Suprapubic skin (tissue), 4 donors: ENCODE measurements around the gene CUTA.
A peak's percentile ranks its signal among the peaks of the same experiment; 100 is the strongest.

Experiments
- EP300 ChIP-seq: sonication (generic); formaldehyde crosslinking; IDR thresholded peaks from one replicate; pipeline ENCODE4 v1.6.1; 2017; ENCODE audit warnings: antibody characterized with exemption
- POLR2A ChIP-seq, 2 donors: fragments of 450-650 bp; IDR thresholded peaks; one replicate each; pipeline ENCODE4 v1.6.1; 2017; ENCODE audit warnings: antibody characterized with exemption in 2 of 2, mild to moderate bottlenecking in 2 of 2, moderate library complexity in 2 of 2
- POLR2AphosphoS5 ChIP-seq, 3 donors: sonication (generic); formaldehyde crosslinking; IDR thresholded peaks; one replicate each; pipeline ENCODE4 v1.6.1; 2017; ENCODE audit warnings: antibody characterized with exemption in 3 of 3
- TF ChIP-seq, protein P1 (sequence below), 2 donors: fragments of 200-600 bp in 1 of 2; fragments of 450-650 bp in 1 of 2; sonication (generic) in 1 of 2; IDR thresholded peaks; one replicate each; pipeline ENCODE4 v1.5.1; 2016 to 2019; ENCODE audit warnings: antibody characterized with exemption in 2 of 2, mild to moderate bottlenecking in 1 of 2, moderate library complexity in 1 of 2

- TF ChIP-seq EP300 (peak; percentile 61), POLR2A (IDR thresholded peaks at IDR 0.05) (no peak), POLR2AphosphoS5 (IDR thresholded peaks at IDR 0.05) (peak; percentile 62 to 97 (median 80))
- TF ChIP-seq, protein P1, sequence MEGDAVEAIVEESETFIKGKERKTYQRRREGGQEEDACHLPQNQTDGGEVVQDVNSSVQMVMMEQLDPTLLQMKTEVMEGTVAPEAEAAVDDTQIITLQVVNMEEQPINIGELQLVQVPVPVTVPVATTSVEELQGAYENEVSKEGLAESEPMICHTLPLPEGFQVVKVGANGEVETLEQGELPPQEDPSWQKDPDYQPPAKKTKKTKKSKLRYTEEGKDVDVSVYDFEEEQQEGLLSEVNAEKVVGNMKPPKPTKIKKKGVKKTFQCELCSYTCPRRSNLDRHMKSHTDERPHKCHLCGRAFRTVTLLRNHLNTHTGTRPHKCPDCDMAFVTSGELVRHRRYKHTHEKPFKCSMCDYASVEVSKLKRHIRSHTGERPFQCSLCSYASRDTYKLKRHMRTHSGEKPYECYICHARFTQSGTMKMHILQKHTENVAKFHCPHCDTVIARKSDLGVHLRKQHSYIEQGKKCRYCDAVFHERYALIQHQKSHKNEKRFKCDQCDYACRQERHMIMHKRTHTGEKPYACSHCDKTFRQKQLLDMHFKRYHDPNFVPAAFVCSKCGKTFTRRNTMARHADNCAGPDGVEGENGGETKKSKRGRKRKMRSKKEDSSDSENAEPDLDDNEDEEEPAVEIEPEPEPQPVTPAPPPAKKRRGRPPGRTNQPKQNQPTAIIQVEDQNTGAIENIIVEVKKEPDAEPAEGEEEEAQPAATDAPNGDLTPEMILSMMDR (IDR thresholded peaks at IDR 0.05): peak; percentile 96 to 98
Observed at GRCh38 chr6:33391278-33391921, 26.5 kb downstream of the CUTA start, which contains the start of gene KIFC1.
